ENCODE data around the gene DBNL.

DNA sequence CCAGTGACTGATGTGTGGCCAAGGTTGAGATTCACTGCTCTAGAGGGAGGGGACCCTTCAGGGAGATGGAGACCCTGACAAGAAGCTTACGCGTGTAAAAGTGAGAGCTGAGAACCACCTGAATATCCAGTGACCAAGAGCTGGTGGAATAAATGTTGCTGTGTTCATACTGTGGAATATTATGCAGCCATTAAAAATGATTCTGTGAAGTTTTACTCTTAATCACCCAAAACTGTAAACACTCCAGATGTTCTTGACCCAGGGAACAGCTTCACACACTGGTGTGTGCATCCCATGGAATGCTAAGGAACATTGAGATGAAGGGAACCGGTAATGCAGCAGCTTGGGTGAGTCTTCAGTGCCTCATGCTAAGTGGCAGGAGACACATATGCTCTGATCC is 42.1 kb downstream of the DBNL start:
- TF ChIP-seq, protein P1, sequence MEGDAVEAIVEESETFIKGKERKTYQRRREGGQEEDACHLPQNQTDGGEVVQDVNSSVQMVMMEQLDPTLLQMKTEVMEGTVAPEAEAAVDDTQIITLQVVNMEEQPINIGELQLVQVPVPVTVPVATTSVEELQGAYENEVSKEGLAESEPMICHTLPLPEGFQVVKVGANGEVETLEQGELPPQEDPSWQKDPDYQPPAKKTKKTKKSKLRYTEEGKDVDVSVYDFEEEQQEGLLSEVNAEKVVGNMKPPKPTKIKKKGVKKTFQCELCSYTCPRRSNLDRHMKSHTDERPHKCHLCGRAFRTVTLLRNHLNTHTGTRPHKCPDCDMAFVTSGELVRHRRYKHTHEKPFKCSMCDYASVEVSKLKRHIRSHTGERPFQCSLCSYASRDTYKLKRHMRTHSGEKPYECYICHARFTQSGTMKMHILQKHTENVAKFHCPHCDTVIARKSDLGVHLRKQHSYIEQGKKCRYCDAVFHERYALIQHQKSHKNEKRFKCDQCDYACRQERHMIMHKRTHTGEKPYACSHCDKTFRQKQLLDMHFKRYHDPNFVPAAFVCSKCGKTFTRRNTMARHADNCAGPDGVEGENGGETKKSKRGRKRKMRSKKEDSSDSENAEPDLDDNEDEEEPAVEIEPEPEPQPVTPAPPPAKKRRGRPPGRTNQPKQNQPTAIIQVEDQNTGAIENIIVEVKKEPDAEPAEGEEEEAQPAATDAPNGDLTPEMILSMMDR (IDR thresholded peaks at IDR 0.05; ENCODE audit: poor library complexity, severe bottlenecking), result no peak
- TF ChIP-seq RAD21 (conservative IDR thresholded peaks at IDR 0.05) (no peak), REST (IDR thresholded peaks at IDR 0.05; ENCODE audit: borderline replicate concordance) (no peak), EZH2 (IDR thresholded peaks at IDR 0.05; ENCODE audit: borderline replicate concordance, insufficient read depth, low read length, poor library complexity, severe bottlenecking) (no peak), TAF1 (IDR thresholded peaks at IDR 0.05; ENCODE audit: low read depth) (no peak), POLR2AphosphoS5 (IDR thresholded peaks at IDR 0.05) (no peak), SMC3 (conservative IDR thresholded peaks at IDR 0.05; ENCODE audit: poor library complexity) (no peak), EP300 (conservative IDR thresholded peaks at IDR 0.05; ENCODE audit: poor library complexity, severe bottlenecking) (no peak)

Measured in neural cell (in vitro differentiated cells).